Cardiac fibroblast (primary cell): ENCODE data around the gene C3orf20.

Source experiments
- DNase-seq, 2 donors: peaks; one replicate each; pipeline versions ENCODE4 v3.0.0 to v3.0.0-alpha.2; 2010; ENCODE audit warnings: low read depth in 2 of 2
- H3K4me3 ChIP-seq, 2 donors: replicated peaks in 1 of 2; 1 replicate in 1 of 2; 2 replicates in 1 of 2; pipeline ENCODE4 v1.5.1; 2011; ENCODE audit warnings: low read depth in 2 of 2, low read length in 2 of 2, mild to moderate bottlenecking in 2 of 2, moderate library complexity in 1 of 2
- TF ChIP-seq, protein P1 (sequence below): IDR thresholded peaks from one replicate; pipeline ENCODE4 v1.5.1; 2011; ENCODE audit warnings: low read depth, mild to moderate bottlenecking, low read length, inconsistent platforms

The C3orf20 gene

DNA sequence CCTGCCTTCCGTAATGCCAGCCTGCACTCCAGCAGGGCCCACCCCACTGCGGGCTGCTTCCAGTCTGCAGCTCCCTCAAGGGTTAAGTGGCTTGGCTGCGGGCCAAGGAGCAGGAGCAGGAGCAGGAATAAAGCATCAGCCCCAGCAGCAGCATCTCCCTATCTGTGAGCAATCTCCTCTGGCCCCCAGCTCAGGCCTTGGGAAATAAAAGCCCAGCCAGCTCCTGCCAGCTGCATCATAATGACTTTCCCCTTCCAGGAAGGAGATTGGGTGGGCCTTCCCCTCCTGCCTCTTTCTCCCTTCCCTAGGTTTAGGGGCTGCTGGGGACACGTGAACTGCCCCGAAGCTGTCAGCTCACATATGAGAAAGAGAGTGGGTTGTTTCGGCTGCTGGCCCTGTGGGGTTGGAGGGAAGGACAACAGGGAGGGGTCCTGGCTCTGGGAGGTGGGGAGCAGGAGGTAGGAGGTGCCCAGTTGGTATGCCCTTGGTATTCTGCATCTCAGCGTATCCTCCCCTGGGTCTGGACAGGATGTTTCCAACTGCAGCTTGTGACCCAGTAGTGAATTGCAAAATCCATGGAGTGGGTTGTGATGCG is 109.2 kb downstream of the C3orf20 start:
- TF ChIP-seq, protein P1, sequence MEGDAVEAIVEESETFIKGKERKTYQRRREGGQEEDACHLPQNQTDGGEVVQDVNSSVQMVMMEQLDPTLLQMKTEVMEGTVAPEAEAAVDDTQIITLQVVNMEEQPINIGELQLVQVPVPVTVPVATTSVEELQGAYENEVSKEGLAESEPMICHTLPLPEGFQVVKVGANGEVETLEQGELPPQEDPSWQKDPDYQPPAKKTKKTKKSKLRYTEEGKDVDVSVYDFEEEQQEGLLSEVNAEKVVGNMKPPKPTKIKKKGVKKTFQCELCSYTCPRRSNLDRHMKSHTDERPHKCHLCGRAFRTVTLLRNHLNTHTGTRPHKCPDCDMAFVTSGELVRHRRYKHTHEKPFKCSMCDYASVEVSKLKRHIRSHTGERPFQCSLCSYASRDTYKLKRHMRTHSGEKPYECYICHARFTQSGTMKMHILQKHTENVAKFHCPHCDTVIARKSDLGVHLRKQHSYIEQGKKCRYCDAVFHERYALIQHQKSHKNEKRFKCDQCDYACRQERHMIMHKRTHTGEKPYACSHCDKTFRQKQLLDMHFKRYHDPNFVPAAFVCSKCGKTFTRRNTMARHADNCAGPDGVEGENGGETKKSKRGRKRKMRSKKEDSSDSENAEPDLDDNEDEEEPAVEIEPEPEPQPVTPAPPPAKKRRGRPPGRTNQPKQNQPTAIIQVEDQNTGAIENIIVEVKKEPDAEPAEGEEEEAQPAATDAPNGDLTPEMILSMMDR: no peak
- H3K4me3 ChIP-seq: no peak overlapping the region
- peak in 1 of 2 donors; percentile 31 for DNase-seq

DNA sequence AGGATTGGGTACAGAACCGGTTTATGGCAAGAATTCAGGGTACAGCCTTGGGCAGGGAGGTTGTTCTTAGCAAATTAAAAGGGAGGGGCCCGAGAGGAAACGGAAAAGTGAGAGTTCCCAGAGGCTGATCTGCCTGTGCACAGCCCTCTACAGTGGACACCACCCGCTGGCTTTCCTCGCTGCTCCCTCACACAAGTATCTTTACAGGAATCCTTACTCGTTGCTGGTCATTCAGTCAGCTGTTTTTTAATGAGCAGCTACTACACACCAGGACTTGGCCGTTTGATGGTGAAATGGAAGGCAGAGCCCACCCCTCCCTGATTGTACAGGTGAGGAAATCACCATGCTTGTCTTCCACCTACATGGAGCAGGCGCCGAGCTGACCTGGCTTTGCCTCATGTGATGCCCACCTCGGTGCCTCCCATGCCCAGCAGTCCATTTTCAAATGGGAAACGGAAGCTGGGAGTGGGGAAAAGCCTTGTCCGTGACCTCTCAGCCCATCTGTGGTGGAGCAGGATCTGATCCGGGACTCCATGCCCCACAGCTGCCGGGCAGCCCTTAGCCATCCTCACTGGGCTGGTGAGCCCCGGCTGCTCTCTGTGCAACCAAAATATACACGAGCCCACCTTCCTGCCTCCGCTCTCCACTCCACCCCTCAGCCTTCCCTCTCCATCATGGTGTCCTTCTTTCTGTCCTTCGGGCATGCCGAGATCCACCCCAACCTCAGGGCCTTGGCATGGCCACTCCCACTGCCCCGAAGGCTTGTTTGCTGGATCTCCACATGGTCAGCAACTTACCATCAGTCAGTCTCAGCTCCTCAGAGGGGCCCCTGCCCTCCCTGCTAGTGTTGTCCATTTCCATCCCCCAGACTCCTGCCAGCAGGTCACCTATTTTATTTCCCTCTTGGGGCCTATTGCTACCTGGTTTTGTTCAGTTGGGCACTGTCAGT is 110.5 kb downstream of the C3orf20 start:
- TF ChIP-seq, protein P1: no peak
- no peak overlapping the region for H3K4me3 ChIP-seq
- no peak for DNase-seq

DNA sequence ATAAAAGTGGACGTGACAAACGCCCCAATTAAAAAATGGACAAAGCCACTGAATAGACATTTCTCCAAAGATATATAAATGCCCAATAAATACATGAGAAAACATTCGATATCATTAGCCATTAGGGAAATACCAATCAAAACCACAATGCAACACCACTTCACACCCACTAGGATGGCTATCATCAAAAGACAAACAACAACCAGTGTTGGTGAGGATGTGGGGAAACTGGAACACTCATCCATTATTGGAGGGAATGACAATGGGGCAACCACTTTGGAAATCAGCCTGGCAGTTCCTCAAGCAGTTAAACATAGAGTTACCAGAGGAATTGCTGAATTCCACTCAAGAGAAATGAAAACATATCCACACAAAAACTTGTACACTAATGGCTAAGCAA is 111.4 kb downstream of the C3orf20 start:
- TF ChIP-seq, protein P1: no peak
- no peak overlapping the region for H3K4me3 ChIP-seq
- DNase-seq: no peak

DNA sequence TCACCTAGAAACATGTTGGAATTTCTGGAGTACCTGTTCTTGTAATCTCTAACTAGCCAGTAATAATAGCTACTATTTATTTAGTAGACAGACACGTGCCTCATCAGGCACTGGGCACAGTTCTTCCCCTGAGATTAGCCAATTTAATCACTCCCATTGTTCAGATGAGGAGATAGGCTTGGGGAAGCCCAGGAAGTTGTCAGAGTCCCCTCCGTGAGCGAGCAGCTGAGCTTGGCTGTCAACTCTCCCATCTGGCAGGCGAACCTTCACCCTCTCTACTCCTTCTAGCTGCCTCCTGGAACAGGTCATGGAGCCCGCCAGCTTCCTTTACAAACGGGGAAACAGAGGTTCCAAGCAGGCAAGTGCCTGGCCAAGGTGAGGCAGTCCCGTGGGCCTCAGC is 112.7 kb downstream of the C3orf20 start:
- no peak for DNase-seq
- no peak overlapping the region for H3K4me3 ChIP-seq
- TF ChIP-seq, protein P1: no peak

DNA sequence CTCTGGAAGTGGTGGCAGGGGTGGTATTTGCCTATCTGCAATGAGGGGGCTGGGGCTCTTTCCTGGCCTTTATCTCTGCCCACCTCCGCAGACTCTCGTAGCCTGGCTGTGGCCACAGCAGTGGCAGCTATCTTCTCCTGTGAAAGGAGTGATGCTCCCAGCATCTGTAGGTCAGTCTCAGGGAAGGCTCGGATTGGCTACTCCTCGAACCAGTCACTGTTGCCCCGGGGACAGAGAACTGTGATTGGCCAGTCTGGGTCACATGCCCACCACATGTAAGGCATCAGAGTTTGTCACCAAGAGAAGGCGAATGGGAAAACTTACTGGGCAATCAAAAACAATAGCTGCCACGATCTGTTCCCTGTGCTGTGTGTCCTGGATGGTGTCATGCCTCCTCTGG is 113.7 kb downstream of the C3orf20 start:
- no peak for DNase-seq
- H3K4me3 ChIP-seq: no peak overlapping the region
- TF ChIP-seq, protein P1: no peak

DNA sequence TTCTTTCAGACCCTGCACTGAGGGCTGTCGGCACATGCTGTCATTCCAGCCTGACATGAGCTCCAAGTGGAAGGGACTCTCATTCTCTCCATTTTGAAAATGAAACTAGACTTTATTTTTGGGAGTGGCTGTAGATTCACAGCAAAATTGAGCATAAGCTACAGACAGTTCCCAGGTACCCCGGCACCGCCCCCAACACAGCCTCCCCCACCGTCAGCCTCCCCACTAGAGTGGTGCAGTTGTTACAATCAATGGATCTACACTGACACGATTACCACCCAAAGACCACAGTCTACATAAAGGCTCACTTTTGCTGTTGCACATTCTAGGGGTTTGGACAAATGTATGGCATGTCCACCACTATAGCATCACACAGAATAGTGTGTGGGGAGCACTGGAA is 114.3 kb downstream of the C3orf20 start:
- H3K4me3 ChIP-seq: no peak overlapping the region
- no peak for DNase-seq
- TF ChIP-seq, protein P1: no peak
